GM12878 (cell line): ENCODE data around the gene UMAD1. TPM values are rescaled to one million over a fixed set of nuclear protein-coding genes. Genes with fewer than 3 reads are reported as not detected.

ENCODE experiments used
- ASH2L ChIP-seq: fragments of 300-600, 200-600 bp; sonication (generic); IDR thresholded peaks from 2 replicates; pipeline ENCODE4 v1.6.1; 2017; ENCODE audit warnings: low read depth, mild to moderate bottlenecking, borderline replicate concordance
- BACH1 ChIP-seq: fragments of 450-650 bp; IDR thresholded peaks from 2 replicates; pipeline ENCODE4 v1.6.1; 2017; ENCODE audit warnings: mild to moderate bottlenecking, borderline replicate concordance
- CREB1 ChIP-seq: IDR thresholded peaks from 2 replicates; pipeline ENCODE4 v1.6.1; 2012; ENCODE audit warnings: low read depth, mild to moderate bottlenecking, inconsistent platforms
- HDAC6 ChIP-seq: fragments of 200-600 bp; sonication (generic); IDR thresholded peaks from one replicate; pipeline ENCODE4 v1.8.0; 2017; ENCODE audit warnings: antibody characterized with exemption; ENCODE audit not compliant: unreplicated experiment
- IRF4 ChIP-seq: IDR thresholded peaks from 2 replicates; pipeline ENCODE4 v1.6.1; 2011; ENCODE audit warnings: low read depth, low read length
- MEF2A ChIP-seq: IDR thresholded peaks from 2 replicates; pipeline ENCODE4 v1.6.1; 2011; ENCODE audit warnings: low read depth, mild to moderate bottlenecking, low read length, moderate library complexity; ENCODE audit not compliant: insufficient read depth
- MTA3 ChIP-seq: IDR thresholded peaks from 2 replicates; pipeline ENCODE4 v1.6.1; 2012; ENCODE audit warnings: low read length, inconsistent platforms, borderline replicate concordance
- NFYA ChIP-seq: IDR thresholded peaks from 2 replicates; pipeline ENCODE4 v1.6.1; 2011; ENCODE audit warnings: low read depth, mild to moderate bottlenecking, low read length, improper control_type of control experiment, borderline replicate concordance
- NFYB ChIP-seq: IDR thresholded peaks from 2 replicates; pipeline ENCODE4 v1.6.1; 2011; ENCODE audit warnings: low read depth, mild to moderate bottlenecking, low read length, improper control_type of control experiment, moderate library complexity; ENCODE audit not compliant: insufficient read depth
- NRF1 ChIP-seq: conservative IDR thresholded peaks from 2 replicates; pipeline ENCODE4 v1.6.1; 2011; ENCODE audit warnings: mild to moderate bottlenecking, low read depth, low read length, improper control_type of control experiment
- PAX8 ChIP-seq: fragments of 450-650 bp; IDR thresholded peaks from 2 replicates; pipeline ENCODE4 v1.6.1; 2017; ENCODE audit warnings: mild to moderate bottlenecking, moderate library complexity
- POLR2A ChIP-seq: IDR thresholded peaks from 2 replicates; pipeline ENCODE4 v1.6.1; 2011; ENCODE audit warnings: low read depth, mild to moderate bottlenecking, low read length
- RELA ChIP-seq: fragments of 450-650 bp; IDR thresholded peaks from 2 replicates; pipeline ENCODE4 v1.8.0; 2014; ENCODE audit warnings: borderline replicate concordance; ENCODE audit not compliant: partially characterized antibody
- SMC3 ChIP-seq: IDR thresholded peaks from 2 replicates; pipeline ENCODE4 v1.6.1; 2011; ENCODE audit warnings: low read length, improper control_type of control experiment, borderline replicate concordance
- SPI1 ChIP-seq: IDR thresholded peaks from 2 replicates; pipeline ENCODE4 v1.6.1; 2011; ENCODE audit warnings: low read depth, mild to moderate bottlenecking, low read length, moderate library complexity, borderline replicate concordance; ENCODE audit not compliant: insufficient read depth
- TCF12 ChIP-seq: IDR thresholded peaks from 2 replicates; pipeline ENCODE4 v1.6.1; 2011; ENCODE audit warnings: low read depth, mild to moderate bottlenecking, low read length
- ZNF207 ChIP-seq: fragments of 450-650 bp; IDR thresholded peaks from 2 replicates; pipeline ENCODE4 v1.6.1; 2014; ENCODE audit warnings: antibody characterized with exemption, mild to moderate bottlenecking, borderline replicate concordance
- polyA plus RNA-seq, 11 experiments: library from polyadenylated mRNA; depleted of rRNA in 4 of 11; unstranded in 6 of 11; stranded (reverse) in 5 of 11; fragments of >200 nt; fragmentation: Nextera tagmentation in 4 of 11; fragmentation: Illumina TruSeq in 1 of 11; extraction: Ambion mirVana in 4 of 11; extraction: Trizol in 1 of 11; gene quantifications; 1 replicate in 1 of 11; 2 replicates in 10 of 11; pipeline versions ENCODE4 v1.2.1 to v1.2.3, GENCODE V29; 2011 to 2016; ENCODE audit warnings: inconsistent platforms in 2 of 11, missing spikeins in 2 of 11, low read depth in 1 of 11
- total RNA-seq, 4 experiments: library from RNA; depleted of rRNA in 3 of 4; stranded (reverse); fragments of >200 nt in 3 of 4; fragmentation: Illumina TruSeq in 1 of 4; extraction: Trizol in 1 of 4; gene quantifications; 2 replicates each; pipeline versions ENCODE4 v1.2.1 to v1.2.3, GENCODE V29; 2013 to 2021
- TF ChIP-seq, protein P1 (sequence below): IDR thresholded peaks from 2 replicates; pipeline ENCODE4 v1.6.1; 2012; ENCODE audit warnings: mild to moderate bottlenecking, low read depth, low read length
- TF ChIP-seq, protein P2 (sequence below): fragments of 150-350 bp; IDR thresholded peaks from 2 replicates; pipeline ENCODE4 v1.6.1; 2016; ENCODE audit warnings: low read depth, low read length
- TF ChIP-seq, protein P3 (sequence below): fragments of 450-650 bp; conservative IDR thresholded peaks from 2 replicates; pipeline ENCODE4 v1.6.1; 2017; ENCODE audit warnings: mild to moderate bottlenecking, moderate library complexity
- TF ChIP-seq, protein P4 (sequence below): fragments of 450-650 bp; IDR thresholded peaks from 2 replicates; pipeline ENCODE4 v1.6.1; 2016; ENCODE audit warnings: mild to moderate bottlenecking

The UMAD1 gene
- total and polyA plus RNA-seq, 10 of the 15 experiments (the other 5 are each of a cell fraction or from before 2014, with no cell fraction given) = 6.0 to 28.6 (median 9.3) TPM

DNA sequence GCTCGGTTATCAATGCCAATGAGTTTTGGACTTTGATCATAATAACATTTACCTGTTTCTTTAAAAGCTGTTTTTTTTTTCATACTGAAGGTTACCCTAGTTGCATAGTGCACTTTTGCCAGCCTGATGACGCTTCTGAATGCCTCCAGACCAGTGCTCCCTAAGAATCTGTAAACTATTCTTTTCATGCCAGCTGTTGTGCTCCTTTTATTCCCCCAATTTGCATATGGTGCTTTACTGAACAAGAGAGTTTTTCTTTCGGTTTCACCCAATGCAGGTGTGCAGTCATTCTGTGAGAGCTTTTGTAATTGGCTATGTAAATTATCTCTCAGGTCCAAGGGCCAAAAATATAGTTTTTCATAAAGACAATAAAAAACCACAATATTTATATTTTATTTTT lies 279.9 kb downstream of the UMAD1 start (continued):
- TF ChIP-seq SPI1 (no peak), PAX8 (no peak), NFYA (no peak), POLR2A (no peak), RELA (peak; percentile 35), CREB1 (peak; percentile 51; the same call in 1 of the 2 replicates), MEF2A (peak; percentile 88), ZNF207 (no peak), HDAC6 (no peak), ASH2L (no peak), NRF1 (no peak), IRF4 (peak; percentile 72), TCF12 (peak; percentile 88), MTA3 (peak; percentile 49; the same call in 1 of the 2 replicates), BACH1 (no peak), NFYB (no peak), SMC3 (no peak; the same call in 1 of the 2 replicates)
- TF ChIP-seq, protein P1, sequence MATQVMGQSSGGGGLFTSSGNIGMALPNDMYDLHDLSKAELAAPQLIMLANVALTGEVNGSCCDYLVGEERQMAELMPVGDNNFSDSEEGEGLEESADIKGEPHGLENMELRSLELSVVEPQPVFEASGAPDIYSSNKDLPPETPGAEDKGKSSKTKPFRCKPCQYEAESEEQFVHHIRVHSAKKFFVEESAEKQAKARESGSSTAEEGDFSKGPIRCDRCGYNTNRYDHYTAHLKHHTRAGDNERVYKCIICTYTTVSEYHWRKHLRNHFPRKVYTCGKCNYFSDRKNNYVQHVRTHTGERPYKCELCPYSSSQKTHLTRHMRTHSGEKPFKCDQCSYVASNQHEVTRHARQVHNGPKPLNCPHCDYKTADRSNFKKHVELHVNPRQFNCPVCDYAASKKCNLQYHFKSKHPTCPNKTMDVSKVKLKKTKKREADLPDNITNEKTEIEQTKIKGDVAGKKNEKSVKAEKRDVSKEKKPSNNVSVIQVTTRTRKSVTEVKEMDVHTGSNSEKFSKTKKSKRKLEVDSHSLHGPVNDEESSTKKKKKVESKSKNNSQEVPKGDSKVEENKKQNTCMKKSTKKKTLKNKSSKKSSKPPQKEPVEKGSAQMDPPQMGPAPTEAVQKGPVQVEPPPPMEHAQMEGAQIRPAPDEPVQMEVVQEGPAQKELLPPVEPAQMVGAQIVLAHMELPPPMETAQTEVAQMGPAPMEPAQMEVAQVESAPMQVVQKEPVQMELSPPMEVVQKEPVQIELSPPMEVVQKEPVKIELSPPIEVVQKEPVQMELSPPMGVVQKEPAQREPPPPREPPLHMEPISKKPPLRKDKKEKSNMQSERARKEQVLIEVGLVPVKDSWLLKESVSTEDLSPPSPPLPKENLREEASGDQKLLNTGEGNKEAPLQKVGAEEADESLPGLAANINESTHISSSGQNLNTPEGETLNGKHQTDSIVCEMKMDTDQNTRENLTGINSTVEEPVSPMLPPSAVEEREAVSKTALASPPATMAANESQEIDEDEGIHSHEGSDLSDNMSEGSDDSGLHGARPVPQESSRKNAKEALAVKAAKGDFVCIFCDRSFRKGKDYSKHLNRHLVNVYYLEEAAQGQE = no peak
- TF ChIP-seq, protein P2, sequence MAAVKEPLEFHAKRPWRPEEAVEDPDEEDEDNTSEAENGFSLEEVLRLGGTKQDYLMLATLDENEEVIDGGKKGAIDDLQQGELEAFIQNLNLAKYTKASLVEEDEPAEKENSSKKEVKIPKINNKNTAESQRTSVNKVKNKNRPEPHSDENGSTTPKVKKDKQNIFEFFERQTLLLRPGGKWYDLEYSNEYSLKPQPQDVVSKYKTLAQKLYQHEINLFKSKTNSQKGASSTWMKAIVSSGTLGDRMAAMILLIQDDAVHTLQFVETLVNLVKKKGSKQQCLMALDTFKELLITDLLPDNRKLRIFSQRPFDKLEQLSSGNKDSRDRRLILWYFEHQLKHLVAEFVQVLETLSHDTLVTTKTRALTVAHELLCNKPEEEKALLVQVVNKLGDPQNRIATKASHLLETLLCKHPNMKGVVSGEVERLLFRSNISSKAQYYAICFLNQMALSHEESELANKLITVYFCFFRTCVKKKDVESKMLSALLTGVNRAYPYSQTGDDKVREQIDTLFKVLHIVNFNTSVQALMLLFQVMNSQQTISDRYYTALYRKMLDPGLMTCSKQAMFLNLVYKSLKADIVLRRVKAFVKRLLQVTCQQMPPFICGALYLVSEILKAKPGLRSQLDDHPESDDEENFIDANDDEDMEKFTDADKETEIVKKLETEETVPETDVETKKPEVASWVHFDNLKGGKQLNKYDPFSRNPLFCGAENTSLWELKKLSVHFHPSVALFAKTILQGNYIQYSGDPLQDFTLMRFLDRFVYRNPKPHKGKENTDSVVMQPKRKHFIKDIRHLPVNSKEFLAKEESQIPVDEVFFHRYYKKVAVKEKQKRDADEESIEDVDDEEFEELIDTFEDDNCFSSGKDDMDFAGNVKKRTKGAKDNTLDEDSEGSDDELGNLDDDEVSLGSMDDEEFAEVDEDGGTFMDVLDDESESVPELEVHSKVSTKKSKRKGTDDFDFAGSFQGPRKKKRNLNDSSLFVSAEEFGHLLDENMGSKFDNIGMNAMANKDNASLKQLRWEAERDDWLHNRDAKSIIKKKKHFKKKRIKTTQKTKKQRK = no peak
- TF ChIP-seq, protein P3, sequence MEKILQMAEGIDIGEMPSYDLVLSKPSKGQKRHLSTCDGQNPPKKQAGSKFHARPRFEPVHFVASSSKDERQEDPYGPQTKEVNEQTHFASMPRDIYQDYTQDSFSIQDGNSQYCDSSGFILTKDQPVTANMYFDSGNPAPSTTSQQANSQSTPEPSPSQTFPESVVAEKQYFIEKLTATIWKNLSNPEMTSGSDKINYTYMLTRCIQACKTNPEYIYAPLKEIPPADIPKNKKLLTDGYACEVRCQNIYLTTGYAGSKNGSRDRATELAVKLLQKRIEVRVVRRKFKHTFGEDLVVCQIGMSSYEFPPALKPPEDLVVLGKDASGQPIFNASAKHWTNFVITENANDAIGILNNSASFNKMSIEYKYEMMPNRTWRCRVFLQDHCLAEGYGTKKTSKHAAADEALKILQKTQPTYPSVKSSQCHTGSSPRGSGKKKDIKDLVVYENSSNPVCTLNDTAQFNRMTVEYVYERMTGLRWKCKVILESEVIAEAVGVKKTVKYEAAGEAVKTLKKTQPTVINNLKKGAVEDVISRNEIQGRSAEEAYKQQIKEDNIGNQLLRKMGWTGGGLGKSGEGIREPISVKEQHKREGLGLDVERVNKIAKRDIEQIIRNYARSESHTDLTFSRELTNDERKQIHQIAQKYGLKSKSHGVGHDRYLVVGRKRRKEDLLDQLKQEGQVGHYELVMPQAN = no peak
- TF ChIP-seq, protein P4, sequence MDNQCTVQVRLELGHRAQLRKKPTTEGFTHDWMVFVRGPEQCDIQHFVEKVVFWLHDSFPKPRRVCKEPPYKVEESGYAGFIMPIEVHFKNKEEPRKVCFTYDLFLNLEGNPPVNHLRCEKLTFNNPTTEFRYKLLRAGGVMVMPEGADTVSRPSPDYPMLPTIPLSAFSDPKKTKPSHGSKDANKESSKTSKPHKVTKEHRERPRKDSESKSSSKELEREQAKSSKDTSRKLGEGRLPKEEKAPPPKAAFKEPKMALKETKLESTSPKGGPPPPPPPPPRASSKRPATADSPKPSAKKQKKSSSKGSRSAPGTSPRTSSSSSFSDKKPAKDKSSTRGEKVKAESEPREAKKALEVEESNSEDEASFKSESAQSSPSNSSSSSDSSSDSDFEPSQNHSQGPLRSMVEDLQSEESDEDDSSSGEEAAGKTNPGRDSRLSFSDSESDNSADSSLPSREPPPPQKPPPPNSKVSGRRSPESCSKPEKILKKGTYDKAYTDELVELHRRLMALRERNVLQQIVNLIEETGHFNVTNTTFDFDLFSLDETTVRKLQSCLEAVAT = peak; percentile 61; the same call in 1 of the 2 replicates
